Activated CD8-positive, alpha-beta memory T cell treated with anti-CD3 and anti-CD28 coated beads for 4 hours (primary cell): Measurements from ENCODE around the gene BCL7C.
A peak's percentile ranks its signal among the peaks of the same experiment; 100 is the strongest.
"Not testable (repeated sequence)": the region's sequence is repeated elsewhere in the genome, so short reads cannot be mapped to it uniquely, and the experiment has no call there.

Source experiments
- DNase-seq, 2 donors: peaks; one replicate each; pipeline ENCODE4 v3.0.0-alpha.2; 2020; ENCODE audit warnings: low read depth in 2 of 2

Gene BCL7C

GRCh38 chr16:30866031-30866430 is 27.8 kb downstream of the BCL7C start:
- no peak for DNase-seq

- DNase-seq = not testable (repeated sequence)
These were observed 30.7 kb downstream of the BCL7C start for GRCh38 chr16:30863178-30863577.

- not testable (repeated sequence) for DNase-seq
These were observed 33.1 kb downstream of the BCL7C start for GRCh38 chr16:30860729-30861128.

- DNase-seq = no peak
These were observed 35.0 kb downstream of the BCL7C start for GRCh38 chr16:30858829-30859423.

GRCh38 chr16:30858111-30858495 is 35.8 kb downstream of the BCL7C start:
- no peak for DNase-seq

- DNase-seq = no peak
These were observed 40.1 kb downstream of the BCL7C start for GRCh38 chr16:30853758-30854157.

- DNase-seq = no peak
These were observed 43.6 kb downstream of the BCL7C start for GRCh38 chr16:30850246-30850645.

GRCh38 chr16:30846649-30847402 is 47.1 kb downstream of the BCL7C start:
- DNase-seq = no peak

- DNase-seq = peak; percentile 55 to 68
These were observed 49.0 kb downstream of the BCL7C start for GRCh38 chr16:30844671-30845449.

- DNase-seq = no peak
These were observed 49.6 kb downstream of the BCL7C start for GRCh38 chr16:30844346-30844670.

- DNase-seq = no peak
These were observed 50.4 kb downstream of the BCL7C start for GRCh38 chr16:30843501-30843900.

GRCh38 chr16:30842971-30843370 is 50.9 kb downstream of the BCL7C start:
- no peak for DNase-seq

- DNase-seq = no peak
These were observed 52.5 kb downstream of the BCL7C start for GRCh38 chr16:30841332-30841731.

GRCh38 chr16:30840611-30841010 is 53.3 kb downstream of the BCL7C start:
- no peak for DNase-seq

GRCh38 chr16:30839523-30840227 is 54.2 kb downstream of the BCL7C start:
- no peak for DNase-seq

- DNase-seq = no peak
These were observed 54.9 kb downstream of the BCL7C start for GRCh38 chr16:30838876-30839471.

GRCh38 chr16:30837904-30838303 is 56.0 kb downstream of the BCL7C start:
- DNase-seq = no peak
